Ovary (tissue), 9 donors: ENCODE measurements around the gene ELOB. TPM values are rescaled to one million over a fixed set of nuclear protein-coding genes. Genes with fewer than 3 reads are reported as not detected.

Experiments
- DNase-seq, 5 donors: peaks; one replicate each; pipeline ENCODE4 v3.0.0-alpha.2; 2019 to 2020
- H3K27ac ChIP-seq, 2 donors: fragments of 200-600 bp; one replicate each; pipeline versions ENCODE4 v1.5.1 to v1.8.0; 2019 to 2022
- H3K27me3 ChIP-seq: fragments of 200-600 bp; one replicate; pipeline ENCODE4 v1.8.0; 2022
- H3K36me3 ChIP-seq: fragments of 200-600 bp; sonication (generic); one replicate; pipeline ENCODE4 v1.5.1; 2019
- H3K4me1 ChIP-seq: one replicate; pipeline ENCODE4 v1.8.1; 2013; ENCODE audit warnings: mild to moderate bottlenecking, moderate library complexity; ENCODE audit not compliant: insufficient read depth
- H3K4me3 ChIP-seq: fragments of 200-600 bp; sonication (generic); one replicate; pipeline ENCODE4 v1.5.1; 2017
- H3K9me3 ChIP-seq, 2 donors: fragments of 200-600 bp in 1 of 2; sonication (generic) in 1 of 2; one replicate each; pipeline versions ENCODE4 v1.5.1 to v1.8.1; 2013 to 2019; ENCODE audit warnings: mild to moderate bottlenecking in 1 of 2, moderate library complexity in 1 of 2
- CTCF ChIP-seq, 3 donors: fragments of 450-650 bp in 2 of 3; fragments of 200-600 bp in 1 of 3; IDR thresholded peaks; one replicate each; pipeline versions ENCODE4 v1.5.1 to v1.8.0; 2016 to 2022; ENCODE audit warnings: antibody characterized with exemption in 3 of 3, mild to moderate bottlenecking in 1 of 3
- EP300 ChIP-seq: sonication (generic); formaldehyde crosslinking; IDR thresholded peaks from one replicate; pipeline ENCODE4 v1.6.1; 2017; ENCODE audit warnings: antibody characterized with exemption
- POLR2A ChIP-seq: fragments of 450-650 bp; IDR thresholded peaks from one replicate; pipeline ENCODE4 v1.6.1; 2017; ENCODE audit warnings: antibody characterized with exemption, mild to moderate bottlenecking, moderate library complexity
- WGBS, 3 donors: extraction: QIAGEN DNeasy Blood & Tissue Kit in 1 of 3; methylation state at CpG; one replicate each; pipeline versions ENCODE4 v1.1.5 to v1.1.7; 2013 to 2017; 5-methylcytosine and 5-hydroxymethylcytosine counted together
- intact Hi-C, 4 donors: fragments of 100-400 bp; cut with DNase I; formaldehyde crosslinking; loops; one replicate each; pipeline versions ENCODE4 v1.11.0 to v1.15.1; 2022 to 2023
- polyA plus RNA-seq, 2 donors: library from polyadenylated mRNA; stranded (reverse); fragments of 200-250 nt in 1 of 2; fragments of 350-450 nt in 1 of 2; fragmentation: Illumina TruSeq in 1 of 2; extraction: RNeasy Lipid Tissue Mini Kit (QIAGEN cat#74804) in 1 of 2; gene quantifications; one replicate each; pipeline ENCODE4 v1.2.3, GENCODE V29; 2013 to 2014
- total RNA-seq, 7 donors: library from RNA; depleted of rRNA in 2 of 7; stranded (reverse); fragments of >200 nt in 2 of 7; fragmentation: NEBNext Ultra II Directional in 3 of 7; extraction: Animal tissue kit (Norgen Biotek cat#: 25700) in 3 of 7; gene quantifications; one replicate each; pipeline versions ENCODE4 v1.1.0 to v1.2.4, GENCODE V29; 2016 to 2023
- donor health status: DM: no; HTN: no; CAD: no; lungs with moderate emphysema.
- donor health status: DM: no; HTN: no; CAD: no.
- donor health status: Bipolar disorder and iron deficiency.
- donor health status: DM: yes; HTN: yes; CAD: no.
- donor health status: DM: no; HTN: no; CAD: no.
- donor health status: DM: yes; HTN: yes; CAD: no.

Gene ELOB
- total and polyA plus RNA-seq, 9 donors: 8.9 to 498 (median 172) TPM

GRCh38 chr16:2734844-2735515 is 42.1 kb downstream of the ELOB start:
- DNase-seq: no peak
- H3K27ac ChIP-seq: no peak overlapping the region
- no peaks in the 10 kb centered on the region for H3K4me1 ChIP-seq
- no peaks in the 10 kb centered on the region for H3K27me3 ChIP-seq
- no peaks in the 10 kb centered on the region for H3K36me3 ChIP-seq
- H3K4me3 ChIP-seq: no peak overlapping the region
- intact Hi-C loops: no loop called here
- WGBS, 3 donors: 67 to 70% (median 69%) methylated on average over 10 of the region's 10 CpGs
- no peaks in the 10 kb centered on the region for H3K9me3 ChIP-seq
- TF ChIP-seq CTCF (IDR thresholded peaks at IDR 0.05) (no peak), POLR2A (no peak), EP300 (no peak)

DNA sequence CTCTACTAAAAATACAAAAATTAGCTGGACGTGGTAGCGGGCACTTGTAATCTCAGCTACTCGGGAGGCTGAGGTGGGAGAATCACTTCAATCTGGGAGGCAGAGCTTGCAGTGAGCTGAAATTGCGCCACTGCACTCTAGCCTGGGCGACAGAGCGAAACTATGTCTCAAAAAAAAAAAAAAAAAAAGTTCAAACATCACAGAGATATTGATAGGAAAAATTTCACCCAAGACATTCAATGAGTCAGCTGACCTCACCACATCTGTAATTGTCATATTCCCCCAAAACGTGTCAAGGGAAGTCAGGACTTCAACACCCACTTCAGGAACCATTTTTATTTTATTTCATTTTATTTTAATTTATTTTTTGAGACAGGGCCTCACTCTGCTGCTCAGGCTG is 49.0 kb downstream of the ELOB start:
- Histone ChIP-seq H3K4me1 (no peaks in the 10 kb centered on the region), H3K27ac (no peak overlapping the region), H3K27me3 (no peaks in the 10 kb centered on the region), H3K4me3 (no peak overlapping the region), H3K36me3 (no peaks in the 10 kb centered on the region), H3K9me3 (no peaks in the 10 kb centered on the region)
- no peak for TF ChIP-seq EP300
- TF ChIP-seq CTCF (IDR thresholded peaks at IDR 0.05): no peak
- TF ChIP-seq POLR2A: no peak
- intact Hi-C loops: no loop called here
- no peak for DNase-seq
- 81 to 85% (median 84%) methylated on average over 7 of the region's 7 CpGs for WGBS, 3 donors

DNA sequence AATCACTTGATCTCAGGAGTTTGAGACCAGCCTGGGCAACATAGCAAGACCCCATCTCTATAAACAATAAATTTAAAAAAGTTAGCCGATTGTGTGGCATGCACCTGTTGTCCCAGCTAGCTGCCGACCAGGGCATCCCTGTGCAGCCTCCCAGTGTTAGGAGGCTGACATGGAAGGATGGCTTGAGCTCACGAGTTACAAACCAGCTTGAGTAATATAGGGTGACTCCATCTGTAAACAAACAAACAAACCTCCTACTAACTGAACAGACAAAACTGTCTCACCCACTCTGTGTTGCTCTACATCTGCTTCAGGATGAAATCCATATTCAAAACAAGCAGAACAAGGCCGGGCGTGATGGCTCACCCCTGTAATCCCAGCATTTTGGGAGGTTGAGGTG is 50.2 kb downstream of the ELOB start:
- intact Hi-C loops: no loop called here
- H3K27ac ChIP-seq: no peak overlapping the region
- H3K4me1 ChIP-seq: no peaks in the 10 kb centered on the region
- no peak for DNase-seq
- no peaks in the 10 kb centered on the region for H3K36me3 ChIP-seq
- no peak overlapping the region for H3K4me3 ChIP-seq
- TF ChIP-seq POLR2A (no peak), EP300 (no peak), CTCF (IDR thresholded peaks at IDR 0.05) (no peak)
- H3K27me3 ChIP-seq: no peaks in the 10 kb centered on the region
- no peaks in the 10 kb centered on the region for H3K9me3 ChIP-seq
- WGBS, 3 donors: 77 to 81% (median 77%) methylated on average over 5 of the region's 5 CpGs

- H3K27me3 ChIP-seq: no peaks in the 10 kb centered on the region
- intact Hi-C loops: no loop called here
- WGBS, 3 donors: 59 to 65% (median 61%) methylated on average over 16 of the region's 16 CpGs
- H3K27ac ChIP-seq: no peak overlapping the region
- no peaks in the 10 kb centered on the region for H3K9me3 ChIP-seq
- no peak overlapping the region for H3K4me3 ChIP-seq
- no peaks in the 10 kb centered on the region for H3K36me3 ChIP-seq
- no peak for DNase-seq
- TF ChIP-seq POLR2A: no peak
- TF ChIP-seq EP300: no peak
- no peak for TF ChIP-seq CTCF (IDR thresholded peaks at IDR 0.05)
- H3K4me1 ChIP-seq: no peaks in the 10 kb centered on the region
These were observed 52.2 kb downstream of the ELOB start for GRCh38 chr16:2724816-2725348.
